IMR-90 (cell line): ENCODE results near the gene SLC52A1. TPM values are rescaled to one million over a fixed set of nuclear protein-coding genes. Genes with fewer than 3 reads are reported as not detected.

ENCODE experiments used
- ATAC-seq: fragments of 200-7000 bp; cut with Tn5 transposase; 2 replicates; pipeline ENCODE4 v1.9.1; 2020; ENCODE audit warnings: low read depth, mild to moderate bottlenecking, moderate library complexity
- BruUV-seq: library from RNA; stranded (reverse); fragments of 400-500 nt; replicated peaks from 2 replicates; lab custom pipeline; 2021; lab: Mats Ljungman, UMichigan
- CTCF ChIA-PET: fragments of 300-600 bp; formaldehyde crosslinking; extraction: SDS; loops from one replicate; lab custom pipeline; 2021; ENCODE audit warnings: antibody characterized with exemption; lab: Yijun Ruan, JAX
- POLR2A ChIA-PET: fragments of 300-600 bp; sonication (Branson Sonifier 250); formaldehyde crosslinking; loops from one replicate; lab custom pipeline; 2022; ENCODE audit warnings: antibody characterized with exemption; ENCODE audit not compliant: unreplicated experiment; lab: Charles Lee
- DNase-seq: peaks from one replicate; pipeline ENCODE4 v3.0.0; 2013
- H2AFZ ChIP-seq: replicated peaks from 2 replicates; pipeline ENCODE3; 2013; ENCODE audit warnings: low read length, mild to moderate bottlenecking; ENCODE audit not compliant: poor library complexity
- H2AK5ac ChIP-seq: 2 replicates; pipeline ENCODE4 v1.6.1; 2013; ENCODE audit warnings: low read depth, low read length, inconsistent platforms
- H2AK9ac ChIP-seq: replicated peaks from 2 replicates; pipeline ENCODE3; 2013; ENCODE audit warnings: mild to moderate bottlenecking, low read depth, low read length, moderate library complexity; ENCODE audit not compliant: poor library complexity
- H2BK120ac ChIP-seq: 2 replicates; pipeline ENCODE4 v1.6.1; 2013; ENCODE audit warnings: low read depth, low read length, inconsistent platforms
- H2BK15ac ChIP-seq: 3 replicates; pipeline ENCODE4 v1.6.1; 2013; ENCODE audit warnings: low read depth, low read length, inconsistent platforms
- H2BK20ac ChIP-seq: 2 replicates; pipeline ENCODE4 v1.6.1; 2013; ENCODE audit warnings: low read depth, mild to moderate bottlenecking, inconsistent platforms, low read length, moderate library complexity
- H2BK5ac ChIP-seq: 2 replicates; pipeline ENCODE4 v1.6.1; 2013; ENCODE audit warnings: mild to moderate bottlenecking, low read depth, low read length, inconsistent platforms; ENCODE audit not compliant: poor library complexity, severe bottlenecking
- H3K14ac ChIP-seq: replicated peaks from 2 replicates; pipeline ENCODE4 v1.6.1; 2013; ENCODE audit warnings: low read depth, low read length, inconsistent platforms
- H3K18ac ChIP-seq: 2 replicates; pipeline ENCODE4 v1.6.1; 2013; ENCODE audit warnings: low read depth, low read length, control low read depth
- H3K23ac ChIP-seq: 2 replicates; pipeline ENCODE4 v1.6.1; 2013; ENCODE audit warnings: low read depth, low read length, inconsistent platforms
- H3K27ac ChIP-seq: 2 replicates; pipeline ENCODE4 v1.5.1; 2013; ENCODE audit warnings: mild to moderate bottlenecking, control low read depth, low read length; ENCODE audit not compliant: insufficient read depth
- H3K27me3 ChIP-seq: 2 replicates; pipeline ENCODE4 v1.6.1; 2013; ENCODE audit warnings: low read length; ENCODE audit not compliant: control insufficient read depth, insufficient read depth
- H3K36me3 ChIP-seq: 2 replicates; pipeline ENCODE4 v1.6.1; 2013; ENCODE audit warnings: low read length, mixed read lengths; ENCODE audit not compliant: control insufficient read depth, insufficient read depth
- H3K4ac ChIP-seq: 2 replicates; pipeline ENCODE4 v1.6.1; 2013; ENCODE audit warnings: low read depth, low read length, inconsistent platforms
- H3K4me1 ChIP-seq: 2 replicates; pipeline ENCODE4 v1.6.1; 2013; ENCODE audit warnings: low read length, mixed read lengths; ENCODE audit not compliant: control insufficient read depth, insufficient read depth
- H3K4me2 ChIP-seq: 2 replicates; pipeline ENCODE4 v1.6.1; 2013; ENCODE audit warnings: low read depth, mild to moderate bottlenecking, control low read depth, low read length, moderate library complexity
- H3K4me3 ChIP-seq: 2 replicates; pipeline ENCODE4 v1.5.1; 2013; ENCODE audit warnings: low read depth, mild to moderate bottlenecking, control low read depth, low read length, moderate library complexity; ENCODE audit not compliant: insufficient read depth
- H3K56ac ChIP-seq: 2 replicates; pipeline ENCODE4 v1.6.1; 2013; ENCODE audit warnings: low read length, inconsistent platforms; ENCODE audit not compliant: insufficient read depth; ENCODE audit errors: extremely low read depth
- H3K79me1 ChIP-seq, 2 experiments: 2 replicates each; pipeline ENCODE4 v1.6.1; 2013; ENCODE audit warnings: low read length in 2 of 2, inconsistent platforms in 1 of 2, low read depth in 1 of 2
- H3K9ac ChIP-seq: 2 replicates; pipeline ENCODE4 v1.6.1; 2013; ENCODE audit warnings: low read depth, low read length, control low read depth
- H3K9me1 ChIP-seq: 2 replicates; pipeline ENCODE4 v1.6.1; 2013; ENCODE audit warnings: low read length, inconsistent platforms; ENCODE audit not compliant: insufficient read depth
- H3K9me3 ChIP-seq: 2 replicates; pipeline ENCODE4 v1.6.1; 2013; ENCODE audit warnings: low read length; ENCODE audit not compliant: control insufficient read depth, insufficient read depth
- H4K20me1 ChIP-seq: 2 replicates; pipeline ENCODE4 v1.6.1; 2013; ENCODE audit warnings: low read length, inconsistent platforms; ENCODE audit not compliant: insufficient read depth
- H4K5ac ChIP-seq: 2 replicates; pipeline ENCODE4 v1.6.1; 2013; ENCODE audit warnings: mild to moderate bottlenecking, low read depth, low read length, control low read depth
- H4K8ac ChIP-seq, 2 experiments: 2 replicates each; pipeline ENCODE4 v1.6.1; 2013; ENCODE audit warnings: low read depth in 2 of 2, low read length in 2 of 2, control low read depth in 1 of 2, inconsistent platforms in 1 of 2
- H4K91ac ChIP-seq: 2 replicates; pipeline ENCODE4 v1.6.1; 2013; ENCODE audit warnings: low read depth, low read length, inconsistent platforms; ENCODE audit not compliant: insufficient read depth
- USF2 ChIP-seq: fragments of 150-350 bp; IDR thresholded peaks from 2 replicates; pipeline ENCODE4 v1.6.1; 2017; ENCODE audit warnings: mild to moderate bottlenecking, antibody characterized with exemption, low read length, low read depth
- WGBS, 2 experiments: methylation state at CpG; one replicate each; pipeline versions ENCODE4 v1.1.5 to v1.1.7; 2013; ENCODE audit warnings: missing lambda C conversion rate in 2 of 2; ENCODE audit not compliant: insufficient read length in 1 of 2; ENCODE audit errors: extremely low coverage in 2 of 2; 5-methylcytosine and 5-hydroxymethylcytosine counted together
- dilution Hi-C: fragments of 300-500 bp; cut with HindIII; formaldehyde crosslinking; loops from one replicate; pipeline ENCODE4 v1.14.3; 2018; ENCODE audit warnings: low sequenced_read_pairs; ENCODE audit not compliant: unreplicated experiment
- in situ Hi-C: fragments of 300-500 bp; cut with MboI; formaldehyde crosslinking; loops from 3 replicates; pipeline ENCODE4 v1.14.3; 2019; ENCODE audit warnings: low sequenced_read_pairs, inconsistent platforms, mixed read lengths
- intact Hi-C: fragments of 100-400 bp; cut with micrococcal nuclease; formaldehyde crosslinking; loops from 2 replicates; pipeline ENCODE4 v1.10.0; 2022
- polyA plus RNA-seq, 3 experiments: library from polyadenylated mRNA; depleted of rRNA; stranded (reverse); fragments of >200 nt; gene quantifications; 2 replicates each; pipeline ENCODE4 v1.2.3, GENCODE V29; 2012; ENCODE audit warnings: low replicate concordance in 1 of 3
- total RNA-seq: library from RNA; depleted of rRNA; stranded (reverse); fragments of >200 nt; gene quantifications from 2 replicates; pipeline ENCODE4 v1.2.3, GENCODE V29; 2012

Gene SLC52A1
- total and polyA plus RNA-seq, 2 of the 4 experiments (the other 2 are of a cell fraction): not detected

- H3K4me1 ChIP-seq: peaks cover 17% of the 10 kb centered on the region
- H3K56ac ChIP-seq: no peak overlapping the region
- CTCF ChIA-PET: no interaction called here
- H4K91ac ChIP-seq: no peak overlapping the region
- peaks cover 23% of the 10 kb centered on the region for H3K9me1 ChIP-seq
- no peak overlapping the region for H2BK15ac ChIP-seq
- ATAC-seq (no peak), DNase-seq (no peak)
- no peak overlapping the region for H2AK5ac ChIP-seq
- H4K20me1 ChIP-seq: peaks cover 26% of the 10 kb centered on the region
- BruUV-seq: no TSS peak
- peaks cover 30 to 54% of the 10 kb centered on the region in 2 experiments for H3K79me1 ChIP-seq
- no peaks in the 10 kb centered on the region for H3K9me3 ChIP-seq
- no peak overlapping the region for H2AFZ ChIP-seq
- no peak overlapping the region for H3K14ac ChIP-seq
- H2BK120ac ChIP-seq: no peak overlapping the region
- no peak overlapping the region for H3K4ac ChIP-seq
- H3K23ac ChIP-seq: no peak overlapping the region
- no peak overlapping the region for H3K4me3 ChIP-seq
- no peak overlapping the region for H3K9ac ChIP-seq
- no peaks in the 10 kb centered on the region for H3K27me3 ChIP-seq
- H4K5ac ChIP-seq: no peak overlapping the region
- no peak overlapping the region for H2BK20ac ChIP-seq
- H3K27ac ChIP-seq: no peak overlapping the region
- dilution Hi-C loops: no loop called here
- H3K36me3 ChIP-seq: peaks cover 65% of the 10 kb centered on the region
- no CpG with 5 or more reads among the region's 18 CpGs for WGBS, 2 experiments
- no peak overlapping the region for H4K8ac ChIP-seq
- no peak overlapping the region for H2AK9ac ChIP-seq
- in situ Hi-C loops: no loop called here
- intact Hi-C loops: no loop called here
- no peak overlapping the region for H3K18ac ChIP-seq
- H2BK5ac ChIP-seq: no peak overlapping the region
- H3K4me2 ChIP-seq: no peak overlapping the region
- TF ChIP-seq USF2: no peak
- POLR2A ChIA-PET: no interaction called here
These were observed 31.9 kb downstream of the SLC52A1 start for GRCh38 chr17:5003214-5003867.
